ENCODE results near the gene MTAP. TPM values are rescaled to one million over a fixed set of nuclear protein-coding genes. Genes with fewer than 3 reads are reported as not detected.

Gene MTAP
- total RNA-seq, 2 experiments from 2014 or later = 17.2 to 17.8 TPM

- ChIA-PET CTCF (interaction anchor here (0.6 kb wide), 1 partner anchor 512 kb away, joined by 3 read pairs; no protein-coding TSS in a partner anchor), POLR2A (no interaction called here)
- H3K9me3 Mint-ChIP-seq = no peaks in the 10 kb centered on the region
- Histone ChIP-seq H3K9me3 (ENCODE audit: control insufficient read depth in 1 of 2, insufficient read depth in 1 of 2, low read length in 2 of 2) (no peaks in the 10 kb centered on the region), H3K4me3 (ENCODE audit: low read length) (no peak overlapping the region), H3K4me1 (ENCODE audit: insufficient read depth, low read length) (no peaks in the 10 kb centered on the region), H3K27me3 (ENCODE audit: control insufficient read depth in 1 of 2, insufficient read depth in 2 of 2, low read length in 2 of 2) (no peaks in the 10 kb centered on the region), H3K36me3 (ENCODE audit: insufficient read depth, low read length) (peaks cover 51% of the 10 kb centered on the region), H3K27ac (ENCODE audit: low read depth in 1 of 2, low read length in 2 of 2) (no peak overlapping the region)
- ATAC-seq (ENCODE audit: poor library complexity) (no peak), DNase-seq (no peak)
- H3K4me3 Mint-ChIP-seq = no peak overlapping the region
- H3K27ac Mint-ChIP-seq = no peak overlapping the region
- no peak for TF ChIP-seq CTCF (IDR thresholded peaks at IDR 0.05)
- no peaks in the 10 kb centered on the region for H3K27me3 Mint-ChIP-seq
- H3K4me1 Mint-ChIP-seq (ENCODE audit: low read depth) = peaks cover 38% of the 10 kb centered on the region
- intact Hi-C loops (cut with DNase I, micrococcal nuclease) = no loop called here
- H3K36me3 Mint-ChIP-seq (ENCODE audit: low read depth) = peaks cover 97% of the 10 kb centered on the region
These were observed 23.2 kb downstream of the MTAP start for GRCh38 chr9:21825637-21826036.

GRCh38 chr9:21828853-21829410 lies 26.5 kb downstream of the MTAP start:
- Mint-ChIP-seq H3K27me3 (no peaks in the 10 kb centered on the region), H3K27ac (no peak overlapping the region), H3K4me1 (ENCODE audit: low read depth) (peaks cover 36% of the 10 kb centered on the region), H3K9me3 (no peaks in the 10 kb centered on the region), H3K36me3 (ENCODE audit: low read depth) (peaks cover 100% of the 10 kb centered on the region), H3K4me3 (no peak overlapping the region)
- no peaks in the 10 kb centered on the region for H3K4me1 ChIP-seq (ENCODE audit: insufficient read depth, low read length)
- ATAC-seq (ENCODE audit: poor library complexity) (no peak), DNase-seq (no peak)
- intact Hi-C loops (cut with DNase I, micrococcal nuclease) = no loop called here
- POLR2A ChIA-PET = no interaction called here
- peaks cover 69% of the 10 kb centered on the region for H3K36me3 ChIP-seq (ENCODE audit: insufficient read depth, low read length)
- CTCF ChIA-PET = no interaction called here
- TF ChIP-seq CTCF (IDR thresholded peaks at IDR 0.05) = no peak
- H3K4me3 ChIP-seq (ENCODE audit: low read length) = no peak overlapping the region
- H3K27ac ChIP-seq (ENCODE audit: low read depth in 1 of 2, low read length in 2 of 2) = no peak overlapping the region
- no peaks in the 10 kb centered on the region for H3K9me3 ChIP-seq (ENCODE audit: control insufficient read depth in 1 of 2, insufficient read depth in 1 of 2, low read length in 2 of 2)
- no peaks in the 10 kb centered on the region for H3K27me3 ChIP-seq (ENCODE audit: control insufficient read depth in 1 of 2, insufficient read depth in 2 of 2, low read length in 2 of 2)

- intact Hi-C loops (cut with DNase I, micrococcal nuclease) = no loop called here
- DNase-seq (no peak), ATAC-seq (ENCODE audit: poor library complexity) (no peak)
- Mint-ChIP-seq H3K27ac (no peak overlapping the region), H3K4me1 (ENCODE audit: low read depth) (peaks cover 30% of the 10 kb centered on the region), H3K4me3 (no peak overlapping the region), H3K27me3 (no peaks in the 10 kb centered on the region), H3K36me3 (ENCODE audit: low read depth) (peaks cover 100% of the 10 kb centered on the region), H3K9me3 (no peaks in the 10 kb centered on the region)
- Histone ChIP-seq H3K27me3 (ENCODE audit: control insufficient read depth in 1 of 2, insufficient read depth in 2 of 2, low read length in 2 of 2) (no peaks in the 10 kb centered on the region), H3K4me1 (ENCODE audit: insufficient read depth, low read length) (no peaks in the 10 kb centered on the region), H3K36me3 (ENCODE audit: insufficient read depth, low read length) (peaks cover 70% of the 10 kb centered on the region), H3K27ac (ENCODE audit: low read depth in 1 of 2, low read length in 2 of 2) (no peak overlapping the region), H3K4me3 (ENCODE audit: low read length) (no peak overlapping the region), H3K9me3 (ENCODE audit: control insufficient read depth in 1 of 2, insufficient read depth in 1 of 2, low read length in 2 of 2) (no peaks in the 10 kb centered on the region)
- no peak for TF ChIP-seq CTCF (IDR thresholded peaks at IDR 0.05)
- ChIA-PET CTCF (no interaction called here), POLR2A (no interaction called here)
These were observed 28.2 kb downstream of the MTAP start for GRCh38 chr9:21830589-21830988.
